ENCODE data around the gene KIF26A.
"Not testable (repeated sequence)": the region's sequence is repeated elsewhere in the genome, so short reads cannot be mapped to it uniquely, and the experiment has no call there.

KIF26A gene

GRCh38 chr14:104192146-104192882 is 53.9 kb downstream of the KIF26A start:
- no peak for DNase-seq (ENCODE audit: low read depth)

GRCh38 chr14:104192883-104193245 is 54.5 kb downstream of the KIF26A start:
- no peak for DNase-seq (ENCODE audit: low read depth)

- no peak for DNase-seq (ENCODE audit: low read depth)
Observed at GRCh38 chr14:104194016-104194415, 55.6 kb downstream of the KIF26A start.

GRCh38 chr14:104194716-104195115 is 56.3 kb downstream of the KIF26A start:
- no peak for DNase-seq (ENCODE audit: low read depth)

- DNase-seq (ENCODE audit: low read depth) = no peak
Observed at GRCh38 chr14:104195361-104195760, 57.0 kb downstream of the KIF26A start.

- DNase-seq (ENCODE audit: low read depth) = no peak
Observed at GRCh38 chr14:104195878-104196277, 57.5 kb downstream of the KIF26A start.

GRCh38 chr14:104196461-104197140 is 58.2 kb downstream of the KIF26A start:
- DNase-seq (ENCODE audit: low read depth) = no peak

GRCh38 chr14:104197449-104198247 is 59.3 kb downstream of the KIF26A start:
- DNase-seq (ENCODE audit: low read depth) = no peak

GRCh38 chr14:104199266-104199895 is 61.0 kb downstream of the KIF26A start:
- no peak for DNase-seq (ENCODE audit: low read depth)

GRCh38 chr14:104200106-104200505 is 61.7 kb downstream of the KIF26A start:
- no peak for DNase-seq (ENCODE audit: low read depth)

- no peak for DNase-seq (ENCODE audit: low read depth)
Observed at GRCh38 chr14:104200591-104200990, 62.2 kb downstream of the KIF26A start.

- no peak for DNase-seq (ENCODE audit: low read depth)
Observed at GRCh38 chr14:104201063-104201462, 62.7 kb downstream of the KIF26A start.

- DNase-seq (ENCODE audit: low read depth) = no peak
Observed at GRCh38 chr14:104201496-104201895, 63.1 kb downstream of the KIF26A start.

GRCh38 chr14:104202259-104203070 is 64.1 kb downstream of the KIF26A start:
- no peak for DNase-seq (ENCODE audit: low read depth)

- DNase-seq (ENCODE audit: low read depth) = no peak
Observed at GRCh38 chr14:104203071-104203425, 64.7 kb downstream of the KIF26A start.

- DNase-seq (ENCODE audit: low read depth) = no peak
Observed at GRCh38 chr14:104204660-104205149, 66.3 kb downstream of the KIF26A start.

- no peak for DNase-seq (ENCODE audit: low read depth)
Observed at GRCh38 chr14:104205781-104206180, 67.4 kb downstream of the KIF26A start.

- no peak for DNase-seq (ENCODE audit: low read depth)
Observed at GRCh38 chr14:104206281-104206904, 68.0 kb downstream of the KIF26A start.

GRCh38 chr14:104207142-104208014 is 69.0 kb downstream of the KIF26A start:
- DNase-seq (ENCODE audit: low read depth) = no peak

GRCh38 chr14:104208015-104208295 is 69.6 kb downstream of the KIF26A start:
- not testable (repeated sequence) for DNase-seq (ENCODE audit: low read depth)
